RWPE1 (cell line): Measurements from ENCODE around the gene LLGL2.
"Not testable (repeated sequence)": the region's sequence is repeated elsewhere in the genome, so short reads cannot be mapped to it uniquely, and the experiment has no call there.

ENCODE experiments used
- CTCF ChIA-PET: fragments of 350-600 bp; sonication (Branson Sonifier 250); formaldehyde crosslinking; extraction: SDS; loops from one replicate; lab custom pipeline; 2021; lab: Yijun Ruan, JAX
- POLR2A ChIA-PET: fragments of 400-600 bp; formaldehyde crosslinking; extraction: SDS; loops from one replicate; lab custom pipeline; 2020; ENCODE audit warnings: antibody characterized with exemption; ENCODE audit not compliant: low non-redundant PET; lab: Yijun Ruan, JAX
- DNase-seq: peaks from one replicate; pipeline ENCODE4 v3.0.0; 2012; ENCODE audit warnings: low spot score
- H3K27ac ChIP-seq: fragments of 450-650 bp; 2 replicates; pipeline ENCODE4 v1.5.1; 2017
- TF ChIP-seq, protein P1 (sequence below): fragments of 450-650 bp; conservative IDR thresholded peaks from 2 replicates; pipeline ENCODE4 v1.5.1; 2017; ENCODE audit warnings: low read depth, mild to moderate bottlenecking

The LLGL2 gene

DNA sequence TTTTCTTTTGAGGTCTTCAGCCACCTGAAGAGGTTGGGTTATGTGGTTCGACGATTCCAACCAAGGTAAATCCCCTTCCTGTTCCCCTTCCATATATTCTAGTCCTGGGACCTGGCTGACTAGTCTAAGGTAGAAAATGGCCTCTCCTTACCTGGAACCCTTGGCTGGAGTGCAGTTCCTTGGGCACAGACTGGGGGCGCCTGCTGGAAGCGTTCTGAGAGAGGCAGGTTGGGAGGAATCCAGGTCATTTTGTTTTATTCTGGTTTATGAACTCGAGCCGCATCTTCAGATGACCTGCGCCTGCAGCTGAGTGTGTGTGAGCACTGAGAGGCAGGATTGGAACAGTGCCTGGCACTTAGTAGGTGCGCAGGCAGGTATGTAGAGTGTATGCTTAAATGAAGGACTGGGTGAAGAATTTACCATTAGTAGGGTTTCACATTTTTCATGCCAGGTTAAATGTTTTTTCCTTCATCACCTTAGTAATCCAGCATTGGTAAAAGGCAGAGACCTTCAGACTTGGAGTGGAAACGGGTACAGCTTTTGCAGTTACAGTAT is 6.4 kb upstream of the LLGL2 start:
- DNase-seq: no peak
- no peak overlapping the region for H3K27ac ChIP-seq
- ChIA-PET POLR2A (no interaction called here), CTCF (interaction anchor here (0.6 to 0.8 kb wide), 5 partner anchors 17 to 760 kb away, joined by 3 to 4 read pairs (median 4); no protein-coding TSS in a partner anchor)
- TF ChIP-seq, protein P1, sequence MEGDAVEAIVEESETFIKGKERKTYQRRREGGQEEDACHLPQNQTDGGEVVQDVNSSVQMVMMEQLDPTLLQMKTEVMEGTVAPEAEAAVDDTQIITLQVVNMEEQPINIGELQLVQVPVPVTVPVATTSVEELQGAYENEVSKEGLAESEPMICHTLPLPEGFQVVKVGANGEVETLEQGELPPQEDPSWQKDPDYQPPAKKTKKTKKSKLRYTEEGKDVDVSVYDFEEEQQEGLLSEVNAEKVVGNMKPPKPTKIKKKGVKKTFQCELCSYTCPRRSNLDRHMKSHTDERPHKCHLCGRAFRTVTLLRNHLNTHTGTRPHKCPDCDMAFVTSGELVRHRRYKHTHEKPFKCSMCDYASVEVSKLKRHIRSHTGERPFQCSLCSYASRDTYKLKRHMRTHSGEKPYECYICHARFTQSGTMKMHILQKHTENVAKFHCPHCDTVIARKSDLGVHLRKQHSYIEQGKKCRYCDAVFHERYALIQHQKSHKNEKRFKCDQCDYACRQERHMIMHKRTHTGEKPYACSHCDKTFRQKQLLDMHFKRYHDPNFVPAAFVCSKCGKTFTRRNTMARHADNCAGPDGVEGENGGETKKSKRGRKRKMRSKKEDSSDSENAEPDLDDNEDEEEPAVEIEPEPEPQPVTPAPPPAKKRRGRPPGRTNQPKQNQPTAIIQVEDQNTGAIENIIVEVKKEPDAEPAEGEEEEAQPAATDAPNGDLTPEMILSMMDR: no peak

DNA sequence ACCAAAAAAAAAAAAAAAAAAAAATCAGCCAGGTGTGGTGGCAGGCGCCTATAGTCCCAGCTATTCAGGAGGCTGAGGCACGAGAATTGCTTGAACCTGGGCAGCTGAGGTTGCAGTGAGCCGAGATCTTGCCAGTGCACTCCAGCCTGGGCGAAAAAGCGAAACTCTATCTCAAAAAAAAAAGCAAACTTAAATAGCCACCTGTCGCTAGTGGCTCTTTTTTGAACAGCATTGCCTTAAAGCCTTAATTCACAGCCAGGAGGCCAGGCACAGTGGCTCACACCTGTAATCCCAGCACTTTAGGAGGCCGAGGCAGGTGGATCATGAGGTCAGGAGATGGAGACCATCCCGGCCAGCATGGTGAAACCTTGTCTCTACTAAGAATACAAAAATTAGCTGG is 5.1 kb upstream of the LLGL2 start:
- POLR2A ChIA-PET, DNase-seq, CTCF ChIA-PET, H3K27ac ChIP-seq: not testable (repeated sequence)

DNA sequence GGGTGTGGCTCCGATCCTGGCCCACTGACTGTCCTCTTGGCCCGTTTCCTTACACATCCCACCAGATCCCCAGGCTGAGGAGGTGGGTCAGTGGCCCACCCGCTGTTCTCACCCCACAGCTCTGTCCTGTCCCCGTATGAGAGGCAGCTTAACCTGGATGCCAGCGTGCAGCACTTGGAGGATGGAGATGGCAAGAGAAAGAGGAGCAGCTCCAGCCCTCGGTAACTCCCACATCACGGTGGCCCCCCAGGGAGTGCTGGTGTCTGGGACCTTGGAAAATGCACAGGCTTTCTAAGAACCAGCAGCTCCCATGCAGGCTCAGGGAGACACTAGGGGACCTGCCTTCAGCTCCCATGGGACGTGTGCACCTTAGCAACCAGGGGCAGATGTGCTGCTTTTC is 4.2 kb upstream of the LLGL2 start:
- DNase-seq: no peak
- TF ChIP-seq, protein P1: no peak
- H3K27ac ChIP-seq: no peak overlapping the region
- ChIA-PET POLR2A (no interaction called here), CTCF (interaction anchor here (0.7 to 1.2 kb wide), 2 partner anchors 112 to 282 kb away, joined by 4 to 5 read pairs; partner anchors contain the start of gene SMIM5)

DNA sequence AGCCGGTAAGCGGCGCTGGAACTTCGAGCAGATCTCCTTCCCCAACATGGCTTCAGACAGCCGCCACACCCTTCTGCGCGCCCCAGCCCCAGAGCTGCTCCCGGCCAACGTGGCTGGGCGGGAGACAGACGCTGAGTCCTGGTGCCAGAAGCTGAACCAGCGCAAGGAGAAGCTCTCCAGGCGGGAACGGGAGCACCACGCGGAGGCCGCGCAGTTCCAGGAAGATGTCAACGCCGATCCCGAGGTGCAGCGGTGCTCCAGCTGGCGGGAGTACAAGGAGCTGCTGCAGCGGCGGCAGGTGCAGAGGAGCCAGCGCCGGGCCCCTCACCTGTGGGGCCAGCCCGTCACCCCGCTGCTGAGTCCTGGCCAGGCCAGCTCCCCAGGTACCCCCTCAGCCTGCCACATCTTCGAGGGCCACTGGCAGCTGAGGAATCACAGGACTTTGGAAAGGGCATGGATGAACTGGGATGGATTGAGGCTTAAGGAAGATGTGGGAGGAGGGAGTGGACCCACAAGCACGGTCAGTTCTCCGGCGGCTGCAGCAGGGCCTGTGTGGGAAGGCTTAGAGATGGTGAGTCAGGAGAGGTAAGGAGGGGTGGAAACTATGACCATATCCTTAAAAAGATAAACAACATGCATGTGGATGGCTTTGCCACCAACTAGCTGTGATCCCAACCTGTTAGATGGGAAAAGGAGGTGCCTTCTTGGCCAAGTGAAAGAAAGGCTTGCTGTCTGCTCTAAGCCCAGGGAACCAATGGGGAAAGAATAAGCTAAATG is 3.4 kb upstream of the LLGL2 start:
- CTCF ChIA-PET: interaction anchor here (0.7 to 1.2 kb wide), 2 partner anchors 111 to 283 kb away, joined by 4 to 5 read pairs; partner anchors contain the start of gene SMIM5
- POLR2A ChIA-PET: no interaction called here
- DNase-seq: no peak
- TF ChIP-seq, protein P1: no peak
- H3K27ac ChIP-seq: 0 out of 2 replicates have a peak overlapping the region, but pooled peaks have one; percentile 10

DNA sequence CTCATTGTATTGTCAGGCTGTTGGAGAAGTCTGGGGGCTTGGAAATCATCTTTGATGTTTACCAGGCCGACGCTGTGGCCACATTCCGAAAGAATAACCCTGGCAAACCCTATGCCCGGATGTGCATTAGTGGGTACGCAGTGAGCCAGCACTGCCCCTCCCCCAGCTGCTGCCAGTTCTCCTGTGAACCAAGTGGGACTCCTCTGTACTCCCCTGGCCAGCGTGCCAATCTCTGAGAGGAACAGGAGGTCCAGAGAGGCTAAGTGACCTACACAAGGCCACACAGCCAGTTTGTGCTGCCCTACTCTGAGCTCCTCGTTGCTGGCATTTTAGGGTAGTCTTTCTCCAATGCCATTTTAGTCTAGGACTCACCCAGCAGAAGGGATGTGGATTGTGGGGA is 1.9 kb upstream of the LLGL2 start:
- H3K27ac ChIP-seq: peak overlapping the region; percentile 78
- ChIA-PET POLR2A (no interaction called here), CTCF (no interaction called here)
- TF ChIP-seq, protein P1: no peak
- no peak for DNase-seq

DNA sequence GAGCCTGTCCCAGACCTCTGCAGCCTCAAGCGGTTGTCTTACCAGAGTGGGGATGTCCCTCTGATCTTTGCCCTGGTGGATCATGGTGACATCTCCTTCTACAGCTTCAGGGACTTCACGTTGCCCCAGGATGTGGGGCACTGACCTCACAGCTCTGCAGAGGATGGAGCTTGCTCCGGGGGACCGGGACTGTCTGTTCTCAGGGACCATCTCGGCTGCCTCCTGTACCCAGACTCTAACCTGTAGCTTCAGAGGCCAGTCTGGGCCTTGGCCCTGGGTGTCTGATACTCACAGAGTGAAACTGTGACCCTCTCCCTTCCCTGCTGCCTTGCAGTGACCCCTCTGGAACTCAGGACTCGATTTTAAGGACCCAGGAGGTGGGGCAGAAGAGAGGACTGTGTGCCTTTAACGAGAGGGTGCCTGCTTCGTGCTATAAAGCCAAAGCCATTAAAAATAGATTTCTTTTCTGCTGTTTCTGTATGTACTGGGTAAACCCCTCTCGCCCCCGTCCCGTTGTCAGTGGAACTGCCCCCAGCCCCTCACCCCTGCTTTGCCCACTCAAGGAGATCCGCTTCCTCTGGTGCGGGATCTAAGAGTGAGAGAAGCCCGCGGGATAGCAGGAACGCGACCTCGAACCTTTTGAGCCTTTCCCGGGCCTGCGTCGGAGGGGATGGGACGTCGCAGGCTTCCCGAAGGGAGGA is 1.1 kb upstream of the LLGL2 start:
- peak overlapping the region; percentile 78 for H3K27ac ChIP-seq
- TF ChIP-seq, protein P1: no peak
- CTCF ChIA-PET: interaction anchor here (0.7 kb wide), 3 partner anchors 26 to 324 kb away, joined by 4 to 5 read pairs (median 4); no protein-coding TSS in a partner anchor
- no peak for DNase-seq
- POLR2A ChIA-PET: interaction anchor here (1.6 kb wide), 1 partner anchor 8 kb away, joined by 13 read pairs; the partner anchor contains the start of gene TSEN54
